K562 (cell line): Measurements from ENCODE around the gene C9orf50. TPM values are rescaled to one million over a fixed set of nuclear protein-coding genes. Genes with fewer than 3 reads are reported as not detected.

Source experiments
- E4F1 ChIP-seq: fragments of 250-450 bp; sonication (Bioruptor Pico); IDR thresholded peaks from 2 replicates; pipeline ENCODE4 v1.5.0; 2021; ENCODE audit warnings: mild to moderate bottlenecking, borderline replicate concordance
- ELK1 ChIP-seq: sonication (generic); formaldehyde crosslinking; IDR thresholded peaks from 2 replicates; pipeline ENCODE4 v1.8.1; 2022; ENCODE audit warnings: missing genetic modification reagents
- ETS1 ChIP-seq: conservative IDR thresholded peaks from 2 replicates; pipeline ENCODE4 v1.6.1; 2011; ENCODE audit warnings: low read depth, mild to moderate bottlenecking, low read length; ENCODE audit not compliant: control insufficient read depth
- IFI16 ChIP-seq: fragments of 250-450 bp; sonication (Bioruptor Pico); IDR thresholded peaks from 2 replicates; pipeline ENCODE4 v2.1.2; 2022; ENCODE audit warnings: mild to moderate bottlenecking, inconsistent platforms
- PHB ChIP-seq: fragments of 250-450 bp; sonication (Bioruptor Pico); IDR thresholded peaks from 2 replicates; pipeline ENCODE4 v1.5.0; 2021
- POLR3A ChIP-seq: IDR thresholded peaks from 2 replicates; pipeline ENCODE4 v1.6.1; 2011; ENCODE audit warnings: borderline replicate concordance, mild to moderate bottlenecking, moderate library complexity; ENCODE audit not compliant: insufficient read length, insufficient read depth; ENCODE audit errors: extremely low read depth
- PREB ChIP-seq: sonication (generic); formaldehyde crosslinking; IDR thresholded peaks from 2 replicates; pipeline ENCODE4 v1.8.1; 2023; ENCODE audit warnings: mild to moderate bottlenecking, missing genetic modification reagents
- RBFOX2 ChIP-seq: fragments of 200-400 bp; formaldehyde crosslinking; IDR thresholded peaks from 2 replicates; pipeline ENCODE4 v1.6.1; 2017; ENCODE audit warnings: low read depth, mild to moderate bottlenecking, low read length, moderate library complexity
- RUNX1 ChIP-seq: sonication (generic); IDR thresholded peaks from 2 replicates; pipeline ENCODE4 v1.6.1; 2016; ENCODE audit warnings: antibody characterized with exemption, low read depth
- THRB ChIP-seq: fragments of 450-650 bp; formaldehyde crosslinking; conservative IDR thresholded peaks from 2 replicates; pipeline ENCODE4 v1.4.0; 2022; ENCODE audit warnings: mild to moderate bottlenecking, missing genetic modification characterization
- ZBTB1 ChIP-seq: sonication (generic); formaldehyde crosslinking; IDR thresholded peaks from 2 replicates; pipeline ENCODE4 v1.8.1; 2023; ENCODE audit warnings: missing genetic modification reagents, low read depth, mild to moderate bottlenecking, borderline replicate concordance
- ZBTB34 ChIP-seq: fragments of 250-450 bp; sonication (Bioruptor Pico); IDR thresholded peaks from 2 replicates; pipeline ENCODE4 v1.8.0; 2021; ENCODE audit warnings: mild to moderate bottlenecking, moderate library complexity
- ZKSCAN8 ChIP-seq: fragments of 200-800 bp; sonication (Bioruptor generic); IDR thresholded peaks from 2 replicates; pipeline ENCODE4 v1.6.1; 2016; ENCODE audit warnings: missing genetic modification characterization, missing compliant biosample characterization
- ZNF384 ChIP-seq: IDR thresholded peaks from 2 replicates; pipeline ENCODE4 v1.6.1; 2012; ENCODE audit warnings: low read depth, low read length, improper control_type of control experiment
- ZNF655 ChIP-seq: fragments of 250-450 bp; sonication (Bioruptor Pico); IDR thresholded peaks from 2 replicates; pipeline ENCODE4 v1.5.0; 2021
- polyA plus RNA-seq, 8 experiments: library from polyadenylated mRNA; depleted of rRNA in 4 of 8; stranded (reverse) in 5 of 8; unstranded in 3 of 8; fragments of >200 nt; fragmentation: Nextera tagmentation in 2 of 8; fragmentation: Illumina TruSeq in 1 of 8; extraction: Ambion mirVana in 2 of 8; extraction: Trizol in 1 of 8; gene quantifications; 2 replicates each; pipeline versions ENCODE4 v1.2.1 to v1.2.3, GENCODE V29; 2011 to 2014; ENCODE audit warnings: inconsistent platforms in 1 of 8, missing spikeins in 1 of 8
- total RNA-seq, 7 experiments: library from RNA; depleted of rRNA in 6 of 7; stranded (reverse); fragments of >200 nt in 6 of 7; fragmentation: Illumina TruSeq in 2 of 7; extraction: Trizol in 2 of 7; gene quantifications; 2 replicates each; pipeline versions ENCODE4 v1.2.1 to v1.2.3, GENCODE V29; 2011 to 2021; ENCODE audit warnings: low replicate concordance in 1 of 7

Gene C9orf50
- total and polyA plus RNA-seq, 9 of the 15 experiments (the other 6 are each of a cell fraction or from before 2014, with no cell fraction given) = not detected

GRCh38 chr9:129595903-129596540 lies 24.9 kb downstream of the C9orf50 start (continued):
- peak; percentile 19; the same call in 1 of the 2 replicates for TF ChIP-seq THRB (CRISPR knock-in tag)
- TF ChIP-seq PREB (CRISPR knock-in tag) = no peak
- TF ChIP-seq RBFOX2 = no peak
- no peak for TF ChIP-seq POLR3A
- TF ChIP-seq ZNF655 = no peak
- no peak for TF ChIP-seq ZBTB1 (CRISPR knock-in tag)
- TF ChIP-seq ZNF384 = no peak
- peak; percentile 56; the same call in 1 of the 2 replicates for TF ChIP-seq ZBTB34
- no peak for TF ChIP-seq ETS1
- no peak for TF ChIP-seq ELK1
- TF ChIP-seq PHB (CRISPR knock-in tag) = 0 out of 2 replicates have a peak, but pooled peaks have one; percentile 14
- no peak for TF ChIP-seq E4F1
- TF ChIP-seq ZKSCAN8 = peak; percentile 76; the same call in 1 of the 2 replicates
- TF ChIP-seq RUNX1 = no peak
- no peak for TF ChIP-seq IFI16 (CRISPR knock-in tag)
